Progenitor cell of endocrine pancreas (in vitro differentiated cells): ENCODE results near the gene ACAD10. TPM values are rescaled to one million over a fixed set of nuclear protein-coding genes. Genes with fewer than 3 reads are reported as not detected.

ENCODE experiments used
- DNase-seq: peaks from one replicate; pipeline ENCODE4 v3.0.0; 2021; ENCODE audit warnings: low spot score; ENCODE audit not compliant: unreplicated experiment
- H3K27ac Mint-ChIP-seq: 2 replicates; pipeline ENCODE4 v1.8.0; 2021; ENCODE audit warnings: mild to moderate bottlenecking, moderate library complexity, mixed read lengths
- H3K27me3 Mint-ChIP-seq: 2 replicates; pipeline ENCODE4 v1.8.0; 2021; ENCODE audit warnings: mixed read lengths
- H3K36me3 Mint-ChIP-seq: 2 replicates; pipeline ENCODE4 v1.8.0; 2022; ENCODE audit warnings: mixed read lengths; ENCODE audit not compliant: insufficient read depth
- H3K4me1 Mint-ChIP-seq: 2 replicates; pipeline ENCODE4 v1.8.0; 2021; ENCODE audit warnings: low read depth, mixed read lengths
- H3K4me3 Mint-ChIP-seq: 2 replicates; pipeline ENCODE4 v1.8.0; 2021; ENCODE audit warnings: low read depth, mild to moderate bottlenecking, moderate library complexity, mixed read lengths
- H3K9me3 Mint-ChIP-seq: 2 replicates; pipeline ENCODE4 v1.8.0; 2021; ENCODE audit warnings: low read depth, mixed read lengths
- total RNA-seq: library from RNA; stranded (reverse); gene quantifications from 2 replicates; pipeline ENCODE4 v1.2.1, GENCODE V29; 2021
- TF ChIP-seq, protein P1 (sequence below): fragments of 200-600 bp; sonication (generic); IDR thresholded peaks from one replicate; pipeline ENCODE4 v1.5.0; 2021; ENCODE audit warnings: antibody characterized with exemption, mild to moderate bottlenecking; ENCODE audit not compliant: unreplicated experiment

ACAD10 gene
- total RNA-seq, 1 donor from 2014 or later: 62.3 TPM

DNA sequence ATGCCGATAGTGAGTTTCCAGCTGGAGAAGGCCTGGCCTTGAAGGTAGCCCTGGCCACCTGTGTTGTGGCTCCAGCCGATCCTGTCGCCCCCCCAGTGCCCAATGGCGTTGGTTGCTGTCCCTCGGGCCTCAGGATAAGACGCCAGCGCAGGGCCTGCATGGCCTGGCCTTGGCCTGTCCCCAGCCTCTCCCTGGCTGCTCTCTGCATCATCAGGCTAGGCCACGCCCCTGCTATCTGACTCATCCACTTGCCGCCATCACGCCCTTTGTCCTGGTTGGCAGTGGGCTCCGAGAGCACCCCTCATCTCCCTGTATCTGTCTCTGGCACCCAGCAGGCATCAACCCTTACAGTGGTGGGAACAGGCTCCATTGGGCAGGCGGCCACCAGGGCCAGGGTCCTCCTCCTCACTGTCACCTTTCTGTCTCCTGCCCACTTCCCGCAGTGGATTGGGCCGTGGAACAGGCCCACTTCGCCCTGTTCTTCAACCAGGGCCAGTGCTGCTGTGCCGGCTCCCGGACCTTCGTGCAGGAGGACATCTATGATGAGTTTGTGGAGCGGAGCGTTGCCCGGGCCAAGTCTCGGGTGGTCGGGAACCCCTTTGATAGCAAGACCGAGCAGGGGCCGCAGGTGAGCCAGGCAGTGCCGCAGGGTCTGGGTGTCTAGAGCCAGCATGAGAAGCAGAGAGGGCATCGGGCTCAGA, 106.5 kb downstream of the ACAD10 start:
- no peaks in the 10 kb centered on the region for H3K4me1 Mint-ChIP-seq
- TF ChIP-seq, protein P1, sequence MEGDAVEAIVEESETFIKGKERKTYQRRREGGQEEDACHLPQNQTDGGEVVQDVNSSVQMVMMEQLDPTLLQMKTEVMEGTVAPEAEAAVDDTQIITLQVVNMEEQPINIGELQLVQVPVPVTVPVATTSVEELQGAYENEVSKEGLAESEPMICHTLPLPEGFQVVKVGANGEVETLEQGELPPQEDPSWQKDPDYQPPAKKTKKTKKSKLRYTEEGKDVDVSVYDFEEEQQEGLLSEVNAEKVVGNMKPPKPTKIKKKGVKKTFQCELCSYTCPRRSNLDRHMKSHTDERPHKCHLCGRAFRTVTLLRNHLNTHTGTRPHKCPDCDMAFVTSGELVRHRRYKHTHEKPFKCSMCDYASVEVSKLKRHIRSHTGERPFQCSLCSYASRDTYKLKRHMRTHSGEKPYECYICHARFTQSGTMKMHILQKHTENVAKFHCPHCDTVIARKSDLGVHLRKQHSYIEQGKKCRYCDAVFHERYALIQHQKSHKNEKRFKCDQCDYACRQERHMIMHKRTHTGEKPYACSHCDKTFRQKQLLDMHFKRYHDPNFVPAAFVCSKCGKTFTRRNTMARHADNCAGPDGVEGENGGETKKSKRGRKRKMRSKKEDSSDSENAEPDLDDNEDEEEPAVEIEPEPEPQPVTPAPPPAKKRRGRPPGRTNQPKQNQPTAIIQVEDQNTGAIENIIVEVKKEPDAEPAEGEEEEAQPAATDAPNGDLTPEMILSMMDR: no peak
- H3K4me3 Mint-ChIP-seq: no peak overlapping the region
- H3K27me3 Mint-ChIP-seq: no peaks in the 10 kb centered on the region
- H3K27ac Mint-ChIP-seq: peak overlapping the region; percentile 69
- H3K36me3 Mint-ChIP-seq: peaks cover 13% of the 10 kb centered on the region
- no peak for DNase-seq
- no peaks in the 10 kb centered on the region for H3K9me3 Mint-ChIP-seq

DNA sequence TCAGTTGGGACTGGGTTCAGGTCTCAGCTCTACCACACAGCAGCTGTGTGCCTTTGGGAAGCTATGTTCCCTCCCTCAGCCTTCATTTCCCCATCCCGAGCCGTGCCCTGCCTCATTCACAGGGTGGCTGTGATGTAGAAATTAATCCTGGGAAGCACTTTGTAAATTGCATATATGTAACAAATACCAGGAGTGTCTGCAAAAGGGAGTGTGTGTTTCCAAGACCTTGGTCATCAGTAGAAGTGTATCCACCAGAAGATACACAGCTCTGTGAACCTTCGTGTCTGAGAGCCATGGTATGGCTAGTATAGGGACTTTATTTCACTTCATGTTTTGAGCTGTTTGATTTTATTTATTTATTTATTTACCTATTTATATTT, 107.0 kb downstream of the ACAD10 start:
- H3K27me3 Mint-ChIP-seq: no peaks in the 10 kb centered on the region
- no peaks in the 10 kb centered on the region for H3K9me3 Mint-ChIP-seq
- H3K4me1 Mint-ChIP-seq: no peaks in the 10 kb centered on the region
- TF ChIP-seq, protein P1: no peak
- H3K36me3 Mint-ChIP-seq: peaks cover 14% of the 10 kb centered on the region
- H3K27ac Mint-ChIP-seq: no peak overlapping the region
- H3K4me3 Mint-ChIP-seq: no peak overlapping the region
- DNase-seq: no peak

DNA sequence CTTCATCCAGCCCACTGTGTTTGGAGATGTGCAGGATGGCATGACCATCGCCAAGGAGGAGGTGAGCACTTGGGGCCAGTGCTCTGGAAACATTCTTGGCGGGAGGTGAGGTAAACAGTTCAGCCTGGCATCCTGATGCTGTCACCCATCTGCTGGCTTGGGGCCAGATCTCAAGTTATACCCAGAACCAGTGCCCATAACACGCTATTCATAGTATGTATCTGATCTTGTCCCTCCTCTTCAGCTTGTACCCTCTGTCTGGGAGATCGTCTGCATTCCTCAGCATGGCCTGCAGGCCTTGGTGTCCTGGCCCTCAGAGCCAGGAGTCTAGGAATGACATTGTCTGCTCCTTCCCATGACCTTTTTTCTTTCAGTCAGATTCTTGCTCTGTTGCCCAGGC, 112.3 kb downstream of the ACAD10 start:
- H3K27me3 Mint-ChIP-seq: no peaks in the 10 kb centered on the region
- H3K4me3 Mint-ChIP-seq: no peak overlapping the region
- no peak overlapping the region for H3K27ac Mint-ChIP-seq
- TF ChIP-seq, protein P1: no peak
- no peak for DNase-seq
- peaks cover 25% of the 10 kb centered on the region for H3K36me3 Mint-ChIP-seq
- H3K9me3 Mint-ChIP-seq: no peaks in the 10 kb centered on the region
- H3K4me1 Mint-ChIP-seq: no peaks in the 10 kb centered on the region

DNA sequence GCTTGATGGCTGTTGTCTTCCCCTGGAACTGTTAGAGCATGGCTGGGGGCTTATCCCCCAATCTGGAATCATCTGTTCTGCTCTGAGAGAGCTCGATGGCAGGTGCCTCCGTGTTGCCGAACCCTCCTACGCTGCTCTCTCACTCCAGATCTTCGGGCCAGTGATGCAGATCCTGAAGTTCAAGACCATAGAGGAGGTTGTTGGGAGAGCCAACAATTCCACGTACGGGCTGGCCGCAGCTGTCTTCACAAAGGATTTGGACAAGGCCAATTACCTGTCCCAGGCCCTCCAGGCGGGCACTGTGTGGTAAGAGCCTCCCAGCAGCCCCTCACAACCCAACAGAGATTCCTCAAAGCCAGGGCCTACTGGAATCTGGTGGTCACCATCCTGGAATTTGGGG, 113.9 kb downstream of the ACAD10 start:
- Mint-ChIP-seq H3K36me3 (peaks cover 20% of the 10 kb centered on the region), H3K9me3 (no peaks in the 10 kb centered on the region), H3K4me1 (no peaks in the 10 kb centered on the region), H3K27me3 (no peaks in the 10 kb centered on the region), H3K4me3 (no peak overlapping the region), H3K27ac (no peak overlapping the region)
- TF ChIP-seq, protein P1: no peak
- DNase-seq: no peak

DNA sequence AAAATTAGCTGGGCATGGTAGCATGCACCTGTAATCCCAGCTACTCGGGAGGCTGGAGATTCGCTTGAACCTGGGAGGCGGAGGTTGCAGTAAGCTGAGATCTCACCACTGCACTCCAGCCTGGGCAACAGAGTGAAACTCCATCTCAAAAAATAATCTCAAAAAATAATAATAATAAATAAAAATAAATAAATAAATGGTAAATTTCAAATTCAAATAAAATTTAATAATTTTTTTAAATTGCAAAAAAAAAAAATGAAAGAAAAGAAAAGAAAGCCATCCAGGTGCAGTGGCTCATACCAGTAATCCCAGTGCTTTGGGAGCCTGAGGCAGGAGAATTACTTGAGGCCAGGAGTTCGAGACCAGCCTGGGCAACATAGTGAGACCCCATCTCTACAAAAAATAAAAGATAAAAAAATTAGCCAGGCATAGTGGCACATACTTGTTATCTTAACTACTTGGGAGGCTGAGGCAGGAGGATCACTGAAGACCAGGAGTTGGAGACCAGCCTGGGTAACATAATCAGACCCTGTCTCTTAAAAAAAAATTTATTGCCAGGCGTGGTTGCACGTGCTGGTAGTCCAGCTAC, 117.3 kb downstream of the ACAD10 start:
- H3K9me3 Mint-ChIP-seq: no peaks in the 10 kb centered on the region
- TF ChIP-seq, protein P1: no peak
- no peaks in the 10 kb centered on the region for H3K27me3 Mint-ChIP-seq
- no peaks in the 10 kb centered on the region for H3K4me1 Mint-ChIP-seq
- no peak overlapping the region for H3K27ac Mint-ChIP-seq
- no peak overlapping the region for H3K4me3 Mint-ChIP-seq
- H3K36me3 Mint-ChIP-seq: peaks cover 13% of the 10 kb centered on the region
- no peak for DNase-seq
